K562 (cell line): ENCODE measurements around the gene REG4. TPM values are rescaled to one million over a fixed set of nuclear protein-coding genes. Genes with fewer than 3 reads are reported as not detected.

Experiments
- ATAC-seq: fragments of 200-7000 bp; cut with Tn5 transposase; 3 replicates; pipeline ENCODE4 v1.9.1; 2020; ENCODE audit warnings: moderate library complexity
- BruUV-seq: library from RNA; stranded (reverse); fragments of 400-500 nt; replicated peaks from 2 replicates; lab custom pipeline; 2021; lab: Mats Ljungman, UMichigan
- CTCF ChIA-PET: fragments of 300-600 bp; formaldehyde crosslinking; extraction: SDS; loops from one replicate; lab custom pipeline; 2021; ENCODE audit warnings: low intra/inter-chr PET ratio; lab: Yijun Ruan, JAX
- POLR2A ChIA-PET: fragments of 300-600, 350-650 bp; sonication (Branson Sonifier 250); formaldehyde crosslinking; extraction: SDS; loops from one replicate; lab custom pipeline; 2021; ENCODE audit warnings: antibody characterized with exemption, inconsistent platforms; lab: Yijun Ruan, JAX
- DNase-seq, 4 experiments: peaks; one replicate each; pipeline versions ENCODE4 v3.0.0 to v3.0.0-alpha.2; 2011 to 2018; ENCODE audit warnings: low spot score in 3 of 4, mixed read lengths in 3 of 4; ENCODE audit errors: extremely low read depth in 1 of 4
- FAIRE-seq: peaks from 2 replicates; lab custom pipeline; 2011; peaks lifted over from hg19 to GRCh38; lab: Jason Lieb, UNC
- H2AFZ ChIP-seq: 2 replicates; pipeline ENCODE4 v1.6.0; 2011; ENCODE audit warnings: low read depth, low read length, control low read depth, inconsistent platforms
- H3K27ac ChIP-seq: fragments of 200-600 bp; 3 replicates; pipeline ENCODE4 v1.8.0; 2011; ENCODE audit warnings: low read depth, mild to moderate bottlenecking, control low read depth, inconsistent platforms, low read length, moderate library complexity, mixed read lengths; ENCODE audit errors: extremely low read depth
- H3K27me3 ChIP-seq, 2 experiments: fragments of 300-600 bp in 1 of 2; 2 replicates in 1 of 2; 3 replicates in 1 of 2; pipeline versions ENCODE4 v1.6.0 to v1.8.0; 2011; ENCODE audit warnings: inconsistent platforms in 2 of 2, low read length in 2 of 2, mild to moderate bottlenecking in 1 of 2, mixed read lengths in 1 of 2, moderate library complexity in 1 of 2; ENCODE audit not compliant: control insufficient read depth in 2 of 2, insufficient read depth in 2 of 2
- H3K36me3 ChIP-seq: fragments of 300-600 bp; 3 replicates; pipeline ENCODE4 v1.8.0; 2011; ENCODE audit warnings: mild to moderate bottlenecking, low read length, inconsistent platforms; ENCODE audit not compliant: control insufficient read depth, insufficient read depth
- H3K4me1 ChIP-seq, 2 experiments: fragments of 200-600 bp in 1 of 2; replicated peaks in 1 of 2; 2 replicates in 1 of 2; 3 replicates in 1 of 2; pipeline versions ENCODE4 v1.5.1 to v1.8.0; 2011; ENCODE audit warnings: inconsistent platforms in 2 of 2, low read length in 2 of 2, mild to moderate bottlenecking in 1 of 2, mixed read lengths in 1 of 2, moderate library complexity in 1 of 2; ENCODE audit not compliant: control insufficient read depth in 2 of 2, insufficient read depth in 2 of 2
- H3K4me2 ChIP-seq: 2 replicates; pipeline ENCODE4 v1.6.1; 2011; ENCODE audit warnings: low read length, control low read depth, inconsistent platforms, mixed read lengths; ENCODE audit not compliant: insufficient read depth
- H3K4me3 ChIP-seq: fragments of 200-600 bp; sonication (generic), shearing (Covaris generic); 2 replicates; pipeline ENCODE4 v1.5.1; 2016; ENCODE audit warnings: control low read depth, inconsistent platforms
- H3K79me2 ChIP-seq: fragments of 200-600 bp; 3 replicates; pipeline ENCODE4 v1.8.0; 2011; ENCODE audit warnings: low read length, inconsistent platforms; ENCODE audit not compliant: control insufficient read depth, insufficient read depth
- H3K9ac ChIP-seq, 2 experiments: 2 replicates each; pipeline versions ENCODE4 v1.6.0 to v1.6.1; 2011; ENCODE audit warnings: low read depth in 2 of 2, low read length in 2 of 2, control low read depth in 1 of 2, inconsistent platforms in 1 of 2, mild to moderate bottlenecking in 1 of 2, mixed read lengths in 1 of 2; ENCODE audit not compliant: insufficient read depth in 1 of 2
- H3K9me1 ChIP-seq: one replicate; pipeline ENCODE4 v1.6.0; 2011; ENCODE audit warnings: inconsistent platforms, mild to moderate bottlenecking, low read length, moderate library complexity; ENCODE audit not compliant: control insufficient read depth, insufficient read depth
- H3K9me3 ChIP-seq: replicated peaks from 2 replicates; pipeline ENCODE4 v1.5.1; 2011; ENCODE audit warnings: low read depth, low read length, inconsistent platforms; ENCODE audit not compliant: control insufficient read depth, insufficient read depth
- H4K20me1 ChIP-seq: replicated peaks from 2 replicates; pipeline ENCODE4 v1.6.1; 2011; ENCODE audit warnings: low read length, inconsistent platforms, mixed read lengths; ENCODE audit not compliant: control insufficient read depth, insufficient read depth
- CEBPB ChIP-seq: fragments of 450-650 bp; IDR thresholded peaks from 2 replicates; pipeline ENCODE4 v1.6.1; 2016; ENCODE audit warnings: missing genetic modification characterization, missing compliant biosample characterization
- CEBPG ChIP-seq, 3 experiments: fragments of 200-800 bp in 1 of 3; sonication (Bioruptor generic) in 1 of 3; sonication (generic) in 1 of 3; formaldehyde crosslinking in 1 of 3; IDR thresholded peaks in 2 of 3; conservative IDR thresholded peaks in 1 of 3; 2 replicates each; pipeline versions ENCODE4 v1.6.1 to v1.8.0; 2016 to 2022; ENCODE audit warnings: missing compliant biosample characterization in 2 of 3, missing genetic modification characterization in 2 of 3, mild to moderate bottlenecking in 1 of 3, missing genetic modification reagents in 1 of 3
- EHMT2 ChIP-seq: fragments of 450-650 bp; IDR thresholded peaks from 2 replicates; pipeline ENCODE4 v1.6.1; 2018; ENCODE audit warnings: antibody characterized with exemption
- ELK3 ChIP-seq: fragments of 450-650 bp; formaldehyde crosslinking; IDR thresholded peaks from 2 replicates; pipeline ENCODE4 v1.4.0; 2020; ENCODE audit warnings: mild to moderate bottlenecking
- MCM2 ChIP-seq: fragments of 450-650 bp; IDR thresholded peaks from 2 replicates; pipeline ENCODE4 v1.6.1; 2017; ENCODE audit warnings: low read depth, mild to moderate bottlenecking
- WGBS: fragments of 100-300 bp; shearing (Covaris generic); methylation state at CpG from one replicate; pipeline ENCODE4 v1.1.6; 2016; ENCODE audit warnings: low coverage, mixed read lengths; ENCODE audit not compliant: insufficient coverage; ENCODE audit errors: missing lambda C conversion rate; 5-methylcytosine and 5-hydroxymethylcytosine counted together
- in situ Hi-C: fragments of 300-500 bp; cut with MboI; formaldehyde crosslinking; loops from 4 replicates; pipeline ENCODE4 v1.15.0; 2018; ENCODE audit warnings: inconsistent platforms, mixed read lengths
- intact Hi-C: fragments of 100-400 bp; cut with micrococcal nuclease; formaldehyde crosslinking; loops from 2 replicates; pipeline ENCODE4 v1.14.2; 2022
- polyA plus RNA-seq, 8 experiments: library from polyadenylated mRNA; depleted of rRNA in 4 of 8; stranded (reverse) in 5 of 8; unstranded in 3 of 8; fragments of >200 nt; fragmentation: Nextera tagmentation in 2 of 8; fragmentation: Illumina TruSeq in 1 of 8; extraction: Ambion mirVana in 2 of 8; extraction: Trizol in 1 of 8; gene quantifications; 2 replicates each; pipeline versions ENCODE4 v1.2.1 to v1.2.3, GENCODE V29; 2011 to 2014; ENCODE audit warnings: inconsistent platforms in 1 of 8, missing spikeins in 1 of 8
- total RNA-seq, 7 experiments: library from RNA; depleted of rRNA in 6 of 7; stranded (reverse); fragments of >200 nt in 6 of 7; fragmentation: Illumina TruSeq in 2 of 7; extraction: Trizol in 2 of 7; gene quantifications; 2 replicates each; pipeline versions ENCODE4 v1.2.1 to v1.2.3, GENCODE V29; 2011 to 2021; ENCODE audit warnings: low replicate concordance in 1 of 7
- TF ChIP-seq, protein P1 (sequence below): sonication (generic); formaldehyde crosslinking; IDR thresholded peaks from 2 replicates; pipeline ENCODE4 v1.8.1; 2022; ENCODE audit warnings: missing genetic modification reagents

REG4 gene
- total and polyA plus RNA-seq, 9 of the 15 experiments (the other 6 are each of a cell fraction or from before 2014, with no cell fraction given): not detected

DNA sequence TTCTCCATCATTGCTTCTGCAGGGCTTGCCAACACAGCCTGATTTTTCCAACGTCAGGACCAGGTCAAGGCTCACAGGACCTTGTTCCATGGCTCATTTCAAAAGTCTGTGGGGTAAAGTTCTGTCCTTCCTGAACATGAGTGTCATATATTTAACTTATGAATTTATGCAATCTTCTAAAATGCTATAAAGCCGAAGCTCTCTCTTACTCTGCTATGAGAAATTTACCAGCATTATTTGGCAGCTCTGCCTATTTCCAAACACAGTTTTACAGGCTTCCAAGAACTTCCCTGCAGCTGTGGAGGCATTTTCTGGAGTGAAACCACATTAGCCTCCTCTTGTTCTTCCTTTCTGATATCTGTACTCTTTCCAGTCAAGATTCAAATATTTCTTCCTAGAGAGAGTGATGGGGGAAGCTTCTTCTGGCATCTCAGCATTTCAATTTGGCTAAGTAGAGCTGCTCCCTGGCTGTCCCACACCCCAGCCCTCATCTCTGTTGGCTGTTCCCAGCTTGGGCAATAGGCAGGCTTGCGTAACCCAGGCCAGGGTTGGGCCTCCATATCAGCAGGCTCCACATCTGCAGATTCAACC, 27.0 kb downstream of the REG4 start:
- ChIA-PET POLR2A (interaction anchor here (1.9 kb wide), 1 partner anchor 11 kb away, joined by 5 read pairs; no protein-coding TSS in a partner anchor), CTCF (no interaction called here)
- no TSS peak for BruUV-seq

More for the DNA sequence above, 27.0 kb downstream of the REG4 start:
- Histone ChIP-seq H3K9me1 (no peaks in the 10 kb centered on the region), H3K4me3 (no peak overlapping the region), H4K20me1 (no peaks in the 10 kb centered on the region), H3K36me3 (no peaks in the 10 kb centered on the region), H3K79me2 (no peaks in the 10 kb centered on the region), H3K9ac (no peak overlapping the region), H2AFZ (no peak overlapping the region), H3K4me2 (no peak overlapping the region), H3K27me3 (peaks cover 9 to 23% of the 10 kb centered on the region in 2 experiments; a peak in 3 of 5 replicates), H3K4me1 (no peaks in the 10 kb centered on the region), H3K9me3 (no peaks in the 10 kb centered on the region), H3K27ac (no peak overlapping the region)
- TF ChIP-seq MCM2 (no peak), CEBPG (CRISPR knock-in tag; IDR thresholded peaks at IDR 0.05) (no peak), CEBPG (tag; conservative IDR thresholded peaks at IDR 0.05 in 1 of 2, IDR thresholded peaks at IDR 0.05 in 1 of 2) (peak in 1 of 2 experiments; percentile 69; a peak in 1 of 4 replicates), ELK3 (CRISPR knock-in tag) (no peak), EHMT2 (no peak), CEBPB (peak; percentile 89)
- TF ChIP-seq, protein P1, sequence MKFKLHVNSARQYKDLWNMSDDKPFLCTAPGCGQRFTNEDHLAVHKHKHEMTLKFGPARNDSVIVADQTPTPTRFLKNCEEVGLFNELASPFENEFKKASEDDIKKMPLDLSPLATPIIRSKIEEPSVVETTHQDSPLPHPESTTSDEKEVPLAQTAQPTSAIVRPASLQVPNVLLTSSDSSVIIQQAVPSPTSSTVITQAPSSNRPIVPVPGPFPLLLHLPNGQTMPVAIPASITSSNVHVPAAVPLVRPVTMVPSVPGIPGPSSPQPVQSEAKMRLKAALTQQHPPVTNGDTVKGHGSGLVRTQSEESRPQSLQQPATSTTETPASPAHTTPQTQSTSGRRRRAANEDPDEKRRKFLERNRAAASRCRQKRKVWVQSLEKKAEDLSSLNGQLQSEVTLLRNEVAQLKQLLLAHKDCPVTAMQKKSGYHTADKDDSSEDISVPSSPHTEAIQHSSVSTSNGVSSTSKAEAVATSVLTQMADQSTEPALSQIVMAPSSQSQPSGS: no peak
- in situ Hi-C loops: no loop called here
- intact Hi-C loops: no loop called here
- FAIRE-seq (no peak), ATAC-seq (no peak), DNase-seq (no peak)
- 2% methylated on average over 3 of the region's 3 CpGs for WGBS
